ENCODE measurements around the gene IER5L.
A peak's percentile ranks its signal among the peaks of the same experiment; 100 is the strongest.
"Not testable (repeated sequence)": the region's sequence is repeated elsewhere in the genome, so short reads cannot be mapped to it uniquely, and the experiment has no call there.

Gene IER5L

DNA sequence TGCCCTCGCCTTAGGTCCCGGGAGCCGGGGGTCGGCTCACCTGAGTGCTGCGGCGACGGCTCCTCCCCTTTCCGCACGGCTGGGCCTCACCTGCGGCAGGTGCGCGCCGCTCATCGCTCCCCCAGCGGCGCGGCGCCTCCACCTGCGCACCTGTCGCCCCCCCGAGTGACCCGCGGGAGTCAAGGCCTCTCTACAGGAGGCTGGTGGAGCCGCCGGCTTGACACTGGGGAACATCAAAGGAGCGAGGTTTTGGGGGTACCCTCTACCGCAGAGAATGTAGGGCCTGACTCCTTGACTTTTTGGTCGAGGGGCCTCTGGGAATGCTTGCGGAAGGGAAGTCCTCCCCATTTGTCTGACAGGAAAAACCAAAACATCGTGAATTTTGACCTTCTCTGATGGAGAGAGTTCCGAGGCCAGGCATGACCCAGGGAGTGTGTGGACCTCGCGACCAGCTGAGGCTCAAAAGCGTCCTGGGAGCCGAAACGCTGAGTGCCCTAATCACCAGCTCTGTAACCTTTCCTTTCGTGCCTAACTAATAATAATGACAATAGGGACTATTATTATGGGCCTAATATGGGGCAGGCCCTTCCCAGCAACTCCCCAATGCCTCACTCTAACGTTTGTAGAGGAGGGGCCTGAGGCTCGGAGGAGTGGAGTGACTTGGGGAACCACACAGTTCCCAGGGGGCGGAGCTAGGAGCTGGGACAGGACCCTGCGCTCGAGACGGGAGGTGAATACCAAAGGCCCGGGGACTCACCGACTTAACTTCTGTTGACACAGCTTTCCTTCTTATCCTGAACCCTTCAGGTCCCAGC is 714 bp upstream of the IER5L start:
- DNase-seq (ENCODE audit: low read depth in 3 of 3) = no peak

DNA sequence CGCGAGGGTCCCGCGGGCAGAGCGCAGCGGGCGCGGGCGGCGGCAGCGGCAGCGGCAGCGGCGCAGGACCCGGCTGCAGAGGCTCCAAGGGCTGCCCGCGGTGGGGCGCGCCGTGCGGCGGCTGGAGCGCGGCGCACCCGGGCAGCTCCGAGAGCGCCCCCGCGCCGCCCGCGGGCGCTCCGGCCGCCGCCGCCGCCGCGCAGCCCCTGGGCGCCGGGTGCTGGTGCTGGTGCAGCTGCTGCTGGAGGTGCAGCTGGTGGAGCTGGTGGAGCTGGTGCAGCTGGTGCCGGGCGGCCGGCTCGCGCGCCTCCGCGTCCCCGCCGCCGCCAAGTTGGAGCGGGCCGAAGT is 644 bp downstream of the IER5L start:
- DNase-seq (ENCODE audit: low read depth in 3 of 3) = no peak

DNA sequence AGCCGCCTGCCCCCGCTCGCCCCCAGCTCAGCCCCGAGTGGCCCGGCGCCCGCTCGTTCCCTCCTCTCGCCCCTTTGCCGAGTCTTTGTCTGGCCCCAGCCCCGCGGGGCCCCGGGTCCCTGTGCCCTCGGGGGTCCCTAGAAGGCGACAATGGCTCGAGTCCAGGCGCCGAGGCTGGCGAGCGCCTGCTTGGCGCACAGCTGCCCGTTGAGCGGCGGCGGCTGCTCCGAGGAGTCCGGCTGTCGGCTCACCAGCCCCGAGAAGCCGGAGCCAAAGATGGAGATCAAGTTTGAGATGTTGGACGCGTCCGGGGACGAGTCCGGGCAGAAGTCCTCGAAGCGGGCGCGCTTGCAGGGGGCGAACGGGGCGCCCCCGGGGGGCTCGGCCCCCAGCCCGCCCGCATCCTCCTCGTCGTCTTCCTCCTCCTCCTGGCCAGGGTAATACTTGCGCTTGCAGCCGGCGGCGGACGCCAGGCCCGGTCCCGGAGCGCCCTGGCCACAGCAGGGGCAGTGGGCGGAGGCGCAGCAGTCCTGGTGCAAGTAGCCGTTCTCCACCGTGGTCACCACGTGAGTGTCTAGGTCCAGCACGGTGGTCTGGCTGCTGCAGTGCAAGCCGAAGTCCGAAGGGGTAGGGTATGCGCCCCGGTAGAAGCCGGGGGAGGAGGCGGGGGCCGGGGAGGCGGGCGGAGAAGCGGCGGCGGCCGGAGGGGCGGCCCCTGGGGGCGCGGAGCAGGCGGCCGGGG is 1.2 kb downstream of the IER5L start:
- no peak for DNase-seq (ENCODE audit: low read depth in 3 of 3)

DNA sequence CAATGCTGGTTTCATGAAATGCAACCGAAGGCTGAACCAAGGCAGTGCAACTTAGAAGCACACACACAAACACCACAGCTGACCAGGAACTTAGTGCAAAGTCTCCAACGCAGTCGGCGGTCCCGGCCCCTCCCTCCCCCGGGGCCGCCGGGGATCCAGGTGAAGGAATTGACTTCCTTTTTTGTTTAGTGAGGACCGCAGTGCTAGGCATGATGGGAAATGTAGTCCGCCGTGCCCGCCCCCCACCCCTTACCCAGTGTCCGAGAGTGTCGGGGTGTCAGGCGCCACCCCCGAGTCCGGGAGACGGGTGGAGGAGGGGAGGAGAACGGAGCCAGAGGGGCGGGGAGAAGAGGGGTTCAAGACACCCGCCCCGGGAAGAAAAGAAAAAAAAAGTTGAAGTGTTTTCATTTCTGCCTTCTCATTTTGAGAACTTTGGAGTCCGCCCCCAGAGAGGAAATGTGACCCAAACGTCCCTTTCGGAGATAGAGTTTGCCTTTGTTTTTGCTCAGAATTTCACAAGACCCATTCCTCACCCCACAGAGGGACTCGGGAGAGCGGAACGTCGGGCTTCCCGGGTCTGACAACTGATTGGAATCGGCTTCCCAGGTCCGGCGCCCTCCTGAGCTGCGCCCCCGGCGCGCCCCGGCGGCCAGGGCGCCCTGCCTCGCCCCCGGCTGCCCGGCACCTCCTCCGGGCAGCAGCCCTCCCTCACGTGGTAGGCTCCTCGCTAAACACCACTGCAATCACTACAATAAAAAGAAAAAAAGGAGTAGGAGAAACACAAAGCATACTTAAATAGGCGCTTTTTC is 2.0 kb downstream of the IER5L start:
- DNase-seq (ENCODE audit: low read depth in 3 of 3) = peak; percentile 40 to 73 (median 70)

DNA sequence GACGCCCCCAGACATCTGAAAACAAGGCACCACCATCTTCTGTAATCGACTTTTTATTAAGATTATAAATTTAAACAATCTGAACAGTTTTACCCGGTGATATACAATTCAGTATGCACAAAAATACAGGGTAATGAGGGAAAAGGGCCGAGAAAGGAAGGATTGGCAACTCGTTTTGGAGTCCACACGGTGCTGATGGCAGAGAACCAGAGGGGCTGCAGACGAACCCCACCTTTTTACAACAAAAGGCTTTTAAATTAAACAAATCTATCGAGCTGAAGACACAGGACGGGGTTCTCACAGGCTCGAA is 2.6 kb downstream of the IER5L start:
- no peak for DNase-seq (ENCODE audit: low read depth in 3 of 3)

DNA sequence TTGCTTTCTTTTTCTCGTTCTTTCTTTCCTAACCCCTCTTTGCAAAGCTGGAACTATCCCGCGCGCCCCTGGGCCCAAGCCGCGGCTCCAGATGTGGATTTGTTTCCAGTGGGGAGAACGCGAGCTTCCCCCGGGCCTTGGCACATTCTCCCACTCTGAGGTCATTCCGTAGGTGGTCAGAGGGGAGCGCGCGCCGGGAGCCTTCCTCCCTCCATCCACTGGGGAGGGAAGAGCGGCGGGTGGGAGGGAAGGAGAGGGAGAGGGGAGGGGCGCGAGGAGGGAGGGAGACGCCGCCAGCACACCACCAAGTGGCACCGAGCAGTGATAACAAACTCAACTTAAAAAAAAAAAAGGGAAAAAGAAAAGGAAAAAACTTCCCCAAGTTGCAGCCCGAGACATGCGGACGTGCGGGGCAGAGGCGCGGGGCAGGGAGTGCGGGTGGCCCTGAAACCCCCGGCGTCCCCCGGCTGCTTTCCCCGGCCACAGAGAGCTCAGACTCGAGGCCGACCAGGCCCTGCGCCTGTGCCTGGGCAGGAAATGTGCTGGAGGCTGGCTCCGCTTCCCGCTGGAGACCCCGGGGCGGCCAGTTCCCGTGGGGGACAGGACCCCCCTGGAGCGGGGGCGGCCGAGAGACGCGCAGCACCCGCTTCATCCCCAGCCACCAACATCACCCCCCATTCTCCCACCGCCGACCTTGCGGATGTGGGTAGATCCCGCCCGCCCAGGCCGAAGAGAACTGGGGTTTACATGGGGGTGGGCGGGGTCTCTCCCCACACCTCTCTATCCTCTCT is 3.1 kb downstream of the IER5L start:
- peak in 1 of 3 donors; percentile 32 for DNase-seq (ENCODE audit: low read depth in 3 of 3)

DNA sequence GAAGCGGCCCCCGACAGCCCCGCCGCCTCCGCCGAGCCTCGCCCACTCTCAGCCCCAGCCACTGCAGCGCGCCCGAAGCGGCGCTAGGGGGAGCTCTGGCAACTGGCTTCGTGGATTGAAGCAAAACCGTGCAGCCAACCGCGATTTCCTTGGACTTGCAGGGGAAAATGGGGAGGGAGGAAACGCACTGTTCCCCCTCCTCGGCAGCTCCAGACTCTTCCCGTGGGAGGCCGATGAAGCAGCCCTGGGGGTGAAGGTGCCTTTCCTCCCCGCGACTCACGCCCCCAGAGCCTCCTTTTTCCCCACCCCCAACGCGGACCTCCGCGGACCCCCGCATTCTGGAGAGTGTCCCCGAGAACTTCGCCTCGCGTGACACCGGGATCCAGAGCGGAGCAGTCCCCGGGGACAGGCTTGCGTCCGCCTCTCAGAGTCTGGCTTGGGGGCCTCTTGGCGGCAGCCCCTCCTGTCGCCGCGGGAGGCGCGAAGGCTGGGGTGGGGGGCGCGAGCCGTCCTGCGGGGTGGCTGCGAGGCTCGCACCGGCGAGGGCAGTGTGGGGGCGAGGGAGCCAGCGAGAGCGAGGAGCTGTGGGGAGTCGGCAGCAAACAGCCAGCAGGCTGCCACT is 3.8 kb downstream of the IER5L start:
- DNase-seq (ENCODE audit: low read depth in 3 of 3) = peak; percentile 58 to 65 (median 64)

DNA sequence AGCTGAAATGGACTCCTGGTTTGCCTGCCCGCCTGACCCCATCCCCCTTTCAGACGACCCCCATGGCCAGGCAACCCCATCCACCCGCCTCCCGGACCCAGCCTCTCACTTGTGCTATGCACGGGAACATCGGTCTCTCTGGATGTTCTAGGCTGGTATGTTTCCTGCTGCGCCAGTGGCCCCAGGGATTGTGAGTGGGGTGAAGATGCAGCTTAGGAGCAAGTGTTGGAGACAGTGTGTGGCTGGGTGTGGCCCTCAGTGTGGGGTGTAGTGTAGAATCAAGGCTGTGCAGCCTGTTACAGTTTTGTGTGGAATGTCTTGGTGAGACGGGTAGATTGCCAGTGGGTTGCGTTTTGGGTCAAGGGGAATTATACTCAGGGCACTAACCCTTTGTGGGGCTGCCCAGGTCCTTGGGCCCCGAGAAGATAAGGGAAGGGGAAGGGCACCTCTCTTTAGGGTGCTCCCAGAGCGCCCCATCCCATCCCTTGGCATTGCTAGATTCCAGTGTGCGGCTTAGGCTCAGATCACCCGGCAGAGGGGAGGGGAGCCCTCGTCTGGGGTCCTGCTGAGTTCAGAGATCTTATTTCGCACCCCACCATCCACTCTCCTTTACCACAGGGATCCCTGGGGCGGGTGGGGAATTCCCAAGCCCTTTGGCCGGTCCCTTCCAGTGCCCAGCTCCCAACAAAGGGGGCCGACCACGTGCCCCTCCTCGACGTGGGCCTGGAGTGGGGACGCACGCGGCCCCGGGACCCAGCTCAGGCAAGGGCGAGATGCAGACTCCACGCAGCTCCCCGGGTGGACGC is 4.6 kb downstream of the IER5L start:
- no peak for DNase-seq (ENCODE audit: low read depth in 3 of 3)

DNA sequence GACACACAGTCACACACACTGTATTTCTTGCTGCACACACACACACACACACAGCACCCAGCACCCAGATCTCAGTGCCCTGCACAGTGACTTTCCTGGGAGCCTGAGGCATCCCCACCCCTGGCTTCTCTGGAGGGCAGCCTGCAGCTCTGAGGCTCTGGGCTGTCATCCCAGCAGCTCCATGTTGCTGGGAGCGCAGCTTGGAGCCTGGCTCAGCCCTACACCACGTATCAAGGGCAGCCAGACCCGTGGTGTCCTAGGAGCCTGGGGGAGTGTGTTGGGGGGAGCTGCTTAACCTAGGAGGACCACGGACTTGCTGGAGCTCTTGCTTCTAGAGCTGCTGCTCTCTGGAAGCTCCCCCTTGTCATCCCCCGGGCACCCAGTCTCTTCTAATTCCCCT is 5.2 kb downstream of the IER5L start:
- no peak for DNase-seq (ENCODE audit: low read depth in 3 of 3)

DNA sequence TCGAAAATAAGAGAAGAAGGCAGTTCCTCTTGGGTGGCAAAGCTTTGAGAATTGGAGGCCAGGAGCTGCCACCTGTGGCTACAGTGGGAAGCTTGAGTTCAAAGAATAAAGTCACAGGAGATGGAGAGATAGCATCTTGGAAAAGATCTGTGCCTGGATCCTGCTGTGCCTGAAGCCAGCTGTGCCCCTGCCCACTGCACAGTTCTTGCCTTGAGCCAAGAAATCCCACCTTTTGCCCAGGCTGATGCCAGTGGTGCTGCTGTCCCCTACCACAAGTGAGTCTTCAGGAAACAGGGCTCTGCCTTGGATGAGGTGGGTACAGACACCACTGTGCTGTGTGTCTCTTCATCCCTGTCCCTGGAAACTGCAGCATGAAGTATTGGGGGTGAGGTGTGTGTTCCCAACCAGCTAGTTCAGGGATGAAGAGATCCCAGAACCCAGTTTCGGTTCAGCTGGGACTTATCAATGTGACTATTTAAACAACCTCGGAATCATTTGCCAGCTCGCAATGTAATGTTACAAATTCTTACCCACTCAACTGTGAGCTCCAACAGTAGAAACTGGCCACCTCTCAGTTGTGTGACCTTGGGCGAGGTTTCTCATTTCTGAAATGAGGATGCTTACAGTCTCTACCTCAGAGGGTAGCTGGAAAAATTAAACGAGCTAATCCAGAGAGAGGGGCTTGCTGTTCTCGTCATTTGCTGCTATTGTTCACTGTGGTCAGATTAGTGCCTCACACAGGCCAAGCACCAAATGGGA is 5.9 kb downstream of the IER5L start:
- no peak for DNase-seq (ENCODE audit: low read depth in 3 of 3)

DNA sequence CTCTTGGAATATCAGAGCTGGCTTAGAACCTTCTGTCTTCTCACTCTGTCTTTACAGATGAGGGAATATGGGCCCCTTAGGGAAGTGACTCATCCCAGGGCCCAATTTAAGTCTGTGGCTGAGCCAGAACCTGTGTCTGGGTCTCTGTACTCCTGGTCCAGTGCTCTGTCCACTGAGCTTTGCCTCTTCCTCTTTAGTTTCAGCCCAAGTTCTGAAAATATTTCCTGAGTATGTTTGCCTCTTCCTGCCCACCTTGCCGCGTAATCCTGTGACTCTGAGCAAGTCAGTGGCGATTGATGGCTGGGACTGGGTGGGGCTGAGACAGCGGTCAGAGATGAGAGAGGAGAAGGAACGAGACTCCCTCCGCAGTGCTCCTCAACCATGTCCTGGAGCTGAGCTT is 7.8 kb downstream of the IER5L start:
- no peak for DNase-seq (ENCODE audit: low read depth in 3 of 3)

DNA sequence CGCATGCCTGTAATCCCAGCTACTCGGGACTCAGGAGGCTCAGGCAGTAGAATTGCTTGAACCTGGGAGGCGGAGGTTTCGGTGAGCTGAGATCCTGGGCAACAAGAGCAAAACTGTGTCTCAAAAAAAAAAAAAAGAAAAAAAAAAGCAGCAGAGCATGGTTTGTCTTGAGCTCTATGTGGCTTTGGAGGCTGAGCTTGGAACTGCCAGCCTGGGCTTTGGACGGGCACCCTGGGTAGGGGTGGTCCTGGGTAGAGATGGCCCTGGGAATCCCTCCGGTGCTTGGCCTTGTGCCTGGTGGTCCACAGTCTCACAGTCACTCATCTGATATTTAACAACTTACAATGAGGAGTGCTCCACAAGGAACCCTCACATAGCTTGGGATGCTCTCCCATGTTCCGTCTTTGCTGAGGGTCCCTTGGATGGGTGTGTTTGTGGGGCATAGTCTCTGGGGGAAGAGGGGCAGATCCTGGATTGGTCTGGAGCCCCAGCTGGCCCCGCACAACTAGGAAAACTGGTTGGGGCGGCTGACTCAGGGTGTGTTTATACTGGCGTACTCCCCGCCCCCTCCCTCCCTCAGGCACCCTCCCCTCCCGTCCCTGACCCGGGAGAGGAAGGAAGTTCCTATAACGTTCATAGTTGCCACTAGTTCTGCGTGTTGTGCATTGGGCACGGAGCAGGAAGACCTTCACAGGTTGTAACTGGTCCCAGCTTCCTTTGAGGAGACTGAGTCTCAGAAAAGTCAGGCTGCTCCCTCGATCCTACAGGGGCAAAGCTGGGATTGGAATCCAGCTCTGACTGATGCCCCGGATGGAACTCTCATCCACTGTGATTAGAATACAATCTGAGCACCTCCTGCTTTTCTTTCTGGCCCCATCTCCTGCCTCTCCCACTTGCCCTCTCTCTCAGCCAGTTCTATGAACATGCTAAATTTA is 11.2 kb downstream of the IER5L start:
- DNase-seq (ENCODE audit: low read depth in 3 of 3) = peak in 1 of 3 donors; percentile 15

DNA sequence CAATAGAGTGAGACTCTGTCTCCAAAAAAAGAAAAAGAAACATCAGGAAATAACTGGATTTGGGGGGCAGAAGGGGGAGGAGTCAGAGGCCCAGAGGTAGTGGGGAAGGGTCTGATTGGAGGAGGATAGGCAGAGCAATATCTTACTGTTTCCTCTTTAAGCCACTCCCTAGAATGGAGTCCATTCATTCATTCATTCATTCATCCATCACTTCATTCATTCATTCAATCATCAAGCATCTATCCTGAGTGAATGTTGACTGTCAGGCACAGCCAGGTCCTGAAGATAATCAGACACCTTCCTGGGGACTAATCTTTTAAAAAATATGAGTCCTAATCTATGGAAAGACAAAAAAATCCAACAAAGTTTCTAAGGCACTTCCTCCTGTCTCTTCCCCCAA is 12.9 kb downstream of the IER5L start:
- no peak for DNase-seq (ENCODE audit: low read depth in 3 of 3)

DNA sequence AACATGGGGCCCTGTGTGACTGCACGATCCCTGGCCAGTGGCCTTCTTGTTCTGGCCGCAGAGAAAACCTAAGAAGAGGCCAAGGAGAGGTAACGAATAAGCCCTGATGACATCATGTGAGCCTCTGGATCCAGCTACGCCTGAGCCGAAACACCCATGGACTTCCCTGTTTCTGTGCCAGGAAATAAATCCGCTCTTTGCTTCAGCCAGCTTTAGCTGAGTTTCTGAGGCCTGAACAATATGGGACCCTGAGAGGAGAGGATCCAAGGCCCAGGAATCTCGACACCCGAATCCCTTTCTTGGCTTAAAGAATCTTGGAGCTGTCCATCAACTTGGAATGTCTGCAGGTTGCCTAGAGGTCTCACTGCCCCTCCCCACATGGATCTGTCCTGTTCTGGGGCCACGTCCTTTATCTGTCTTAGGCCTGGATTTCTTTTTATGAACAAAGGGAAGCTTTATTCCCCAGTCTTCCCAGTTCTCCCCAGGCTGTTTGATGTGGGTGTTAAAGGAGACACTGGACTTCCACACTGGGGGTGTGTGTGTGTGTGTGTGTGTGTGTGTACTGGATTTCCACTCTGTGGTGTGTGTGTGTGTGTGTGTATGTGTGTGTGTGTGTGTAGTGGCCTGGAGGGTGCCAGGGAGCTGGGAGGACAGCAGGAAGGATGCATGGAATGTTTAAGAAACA is 13.7 kb downstream of the IER5L start:
- DNase-seq (ENCODE audit: low read depth in 3 of 3) = no peak

DNA sequence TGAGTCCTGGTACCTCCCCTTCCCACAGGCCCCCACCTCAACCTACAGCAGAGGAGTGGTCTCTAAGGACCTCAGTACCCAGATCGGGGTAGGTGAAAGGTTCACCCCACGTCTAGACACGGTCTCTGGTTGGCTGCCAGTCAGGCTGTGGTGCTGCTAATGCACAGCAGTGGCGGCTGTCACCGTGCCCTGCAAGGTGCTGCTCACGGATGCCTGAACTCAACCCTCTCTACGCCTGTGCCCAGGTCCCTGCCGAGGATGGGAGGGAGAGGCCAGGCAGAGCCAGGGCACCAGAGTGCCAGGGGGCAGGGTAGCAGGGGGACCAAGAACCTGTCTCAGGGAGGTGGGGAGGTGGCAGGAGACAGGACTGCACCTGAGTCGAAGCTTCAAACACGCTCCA is 14.3 kb downstream of the IER5L start:
- DNase-seq (ENCODE audit: low read depth in 3 of 3) = no peak

DNA sequence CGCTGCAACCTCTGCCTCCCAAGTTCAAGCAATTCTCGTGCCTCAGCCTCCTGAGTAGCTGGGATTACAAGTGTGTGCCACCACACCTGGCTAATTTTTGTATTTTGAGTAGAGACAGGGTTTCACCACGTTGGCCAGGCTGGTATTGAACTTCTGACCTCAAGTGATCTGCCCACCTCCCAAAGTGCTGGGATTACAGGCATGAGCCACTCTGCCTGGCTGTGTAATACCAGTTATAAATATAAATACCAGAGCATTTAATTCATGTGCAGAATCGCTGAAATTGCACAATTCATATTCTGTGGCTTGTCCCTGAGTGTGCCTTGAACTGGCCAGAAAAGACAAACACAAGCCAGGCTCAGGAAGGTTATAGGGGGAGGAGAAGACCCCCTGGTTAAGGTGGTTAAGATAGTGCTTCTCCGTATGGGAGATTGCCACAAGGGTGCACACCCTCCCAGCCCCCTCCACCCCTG is 14.8 kb downstream of the IER5L start:
- DNase-seq (ENCODE audit: low read depth in 3 of 3) = not testable (repeated sequence)

DNA sequence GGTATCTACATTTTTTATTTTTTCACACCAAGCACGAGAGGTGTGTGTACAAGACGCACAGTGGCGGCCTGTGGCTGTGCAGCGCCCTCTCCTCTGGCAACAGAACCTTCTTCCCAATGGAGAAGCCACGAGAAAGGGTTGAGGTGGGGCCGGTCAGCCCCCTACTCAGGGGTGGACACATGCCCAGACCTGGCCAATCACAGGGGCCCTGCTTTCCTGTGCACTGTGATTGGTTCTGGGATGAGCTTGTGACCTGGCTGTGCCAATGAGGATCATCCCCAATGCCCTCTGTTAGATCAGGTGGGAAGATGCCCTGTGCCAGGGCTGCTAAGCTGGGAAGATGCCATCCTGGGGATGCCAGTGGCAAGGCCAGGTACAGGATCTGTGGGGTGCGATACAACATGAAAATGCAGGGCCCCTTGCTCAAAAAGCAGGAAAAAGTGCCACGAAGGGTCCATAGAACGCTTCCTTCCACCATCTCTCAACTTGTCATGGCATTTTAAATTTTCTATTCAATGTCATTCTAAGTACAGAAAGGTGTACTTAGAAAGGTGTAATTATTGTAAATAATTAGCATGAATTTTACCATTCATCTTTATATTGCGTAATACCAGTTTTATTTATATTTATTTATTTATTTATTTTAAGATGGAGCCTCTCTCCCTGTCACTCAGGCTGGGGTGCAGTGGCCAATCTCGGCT is 15.4 kb downstream of the IER5L start:
- no peak for DNase-seq (ENCODE audit: low read depth in 3 of 3)

DNA sequence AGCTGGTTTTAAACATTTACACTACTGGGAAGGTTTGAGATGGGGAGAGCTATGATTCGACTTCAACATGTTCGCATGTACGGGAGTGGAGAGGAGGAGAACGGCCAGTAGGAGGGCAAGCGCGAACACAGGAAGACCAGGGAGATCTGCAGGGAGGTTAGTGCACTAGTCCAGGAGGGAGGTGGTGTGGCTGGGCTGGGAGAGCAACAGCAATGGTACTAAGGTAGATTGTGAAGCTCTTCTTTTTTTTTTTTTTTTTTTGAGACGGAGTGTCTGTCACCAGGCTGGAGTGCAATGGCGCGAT is 16.6 kb downstream of the IER5L start:
- DNase-seq (ENCODE audit: low read depth in 3 of 3) = no peak

All from stimulated activated CD4-positive, alpha-beta T cell treated with anti-CD3 and anti-CD28 coated beads, TNF-alpha, amount 100 ng/mL, for 48 hours (primary cell).